HAP-1 (cell line): ENCODE results near the gene CGB1.

Source experiments
- DNase-seq, 2 experiments: peaks; one replicate each; pipeline ENCODE4 v3.0.0-alpha.2; 2016 to 2020; ENCODE audit warnings: low spot score in 2 of 2
- H3K27me3 ChIP-seq: fragments of 250-450 bp; sonication (Bioruptor Pico); 2 replicates; pipeline ENCODE4 v1.5.1; 2020; ENCODE audit warnings: low read depth, mild to moderate bottlenecking, moderate library complexity
- H3K36me3 ChIP-seq: fragments of 250-450 bp; sonication (Bioruptor Pico); replicated peaks from 2 replicates; pipeline ENCODE4 v1.5.1; 2020; ENCODE audit warnings: mild to moderate bottlenecking
- H3K4me1 ChIP-seq: fragments of 250-450 bp; sonication (Bioruptor Pico); 2 replicates; pipeline ENCODE4 v1.5.1; 2020; ENCODE audit warnings: mild to moderate bottlenecking
- H3K4me3 ChIP-seq: fragments of 250-450 bp; sonication (Bioruptor Pico); 2 replicates; pipeline ENCODE4 v1.5.1; 2020; ENCODE audit warnings: mild to moderate bottlenecking, moderate library complexity
- H3K9me3 ChIP-seq: fragments of 250-450 bp; sonication (Bioruptor Pico); 2 replicates; pipeline ENCODE4 v1.5.1; 2020; ENCODE audit warnings: mild to moderate bottlenecking, moderate library complexity
- in situ Hi-C: fragments of 300-500 bp; cut with MboI; formaldehyde crosslinking; loops from 3 replicates; pipeline ENCODE4 v1.14.3; 2020; ENCODE audit warnings: low sequenced_read_pairs, inconsistent platforms, mixed read lengths

The CGB1 gene

DNA sequence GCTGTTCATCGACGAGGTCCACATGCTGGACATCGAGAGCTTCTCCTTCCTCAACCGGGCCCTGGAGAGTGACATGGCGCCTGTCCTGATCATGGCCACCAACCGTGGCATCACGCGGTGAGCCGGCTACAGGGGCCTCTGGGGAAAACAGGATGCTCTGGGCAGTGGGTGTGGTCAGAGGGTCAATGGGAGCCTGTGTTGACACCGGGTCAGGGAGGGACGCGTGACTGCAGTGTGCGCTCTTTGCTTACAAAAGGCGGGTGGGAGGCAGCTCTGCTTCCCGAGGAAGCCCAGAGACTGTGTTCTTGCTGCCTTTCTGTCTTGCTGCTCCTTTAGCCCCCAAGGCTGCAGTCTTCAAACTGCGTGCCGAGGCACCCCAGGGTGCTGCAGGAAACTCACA, 25.5 kb downstream of the CGB1 start:
- H3K4me3 ChIP-seq, result no peak overlapping the region
- peaks cover 78% of the 10 kb centered on the region for H3K36me3 ChIP-seq
- in situ Hi-C loops, result no loop called here
- DNase-seq, result no peak
- no peaks in the 10 kb centered on the region for H3K9me3 ChIP-seq
- H3K4me1 ChIP-seq, result no peaks in the 10 kb centered on the region
- no peaks in the 10 kb centered on the region for H3K27me3 ChIP-seq

DNA sequence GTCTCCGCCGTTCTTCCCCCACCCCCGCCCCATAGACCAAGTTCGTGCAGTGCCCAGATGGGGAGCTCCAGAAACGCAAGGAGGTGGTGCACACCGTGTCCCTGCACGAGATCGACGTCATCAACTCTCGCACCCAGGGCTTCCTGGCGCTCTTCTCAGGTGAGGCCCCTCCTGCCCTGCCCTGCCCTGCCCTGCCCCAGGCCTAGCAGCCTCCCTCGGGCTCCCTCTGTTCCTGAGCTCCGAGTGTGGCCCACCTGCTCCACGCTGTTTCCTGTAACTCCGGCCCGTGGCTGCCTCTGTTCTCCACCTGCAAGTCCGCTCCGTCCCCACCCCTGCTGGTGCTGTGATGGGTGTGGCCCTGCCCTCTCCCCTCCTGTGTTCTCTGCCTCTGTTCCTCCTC, 26.2 kb downstream of the CGB1 start:
- no peaks in the 10 kb centered on the region for H3K27me3 ChIP-seq
- in situ Hi-C loops, result no loop called here
- DNase-seq, result no peak
- no peaks in the 10 kb centered on the region for H3K4me1 ChIP-seq
- no peak overlapping the region for H3K4me3 ChIP-seq
- no peaks in the 10 kb centered on the region for H3K9me3 ChIP-seq
- H3K36me3 ChIP-seq, result peaks cover 80% of the 10 kb centered on the region

DNA sequence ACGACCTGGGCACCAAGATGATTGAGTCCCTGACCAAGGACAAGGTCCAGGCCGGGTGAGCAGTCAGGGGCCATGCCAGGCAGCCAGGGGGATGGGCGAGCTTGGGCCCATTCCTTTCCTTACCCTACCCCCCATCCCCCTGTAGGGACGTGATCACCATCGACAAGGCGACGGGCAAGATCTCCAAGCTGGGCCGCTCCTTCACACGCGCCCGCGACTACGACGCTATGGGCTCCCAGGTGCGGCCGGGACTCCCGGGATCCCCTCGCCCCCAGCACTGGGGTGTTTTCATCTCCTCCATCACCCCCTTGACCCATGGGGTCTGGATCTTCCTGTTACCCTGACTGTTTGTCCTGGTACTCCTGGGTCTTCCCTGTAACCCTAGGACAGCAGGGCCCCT, 26.9 kb downstream of the CGB1 start:
- H3K4me3 ChIP-seq, result no peak overlapping the region
- in situ Hi-C loops, result no loop called here
- H3K9me3 ChIP-seq, result no peaks in the 10 kb centered on the region
- DNase-seq, result no peak
- no peaks in the 10 kb centered on the region for H3K27me3 ChIP-seq
- no peaks in the 10 kb centered on the region for H3K4me1 ChIP-seq
- peaks cover 79% of the 10 kb centered on the region for H3K36me3 ChIP-seq

DNA sequence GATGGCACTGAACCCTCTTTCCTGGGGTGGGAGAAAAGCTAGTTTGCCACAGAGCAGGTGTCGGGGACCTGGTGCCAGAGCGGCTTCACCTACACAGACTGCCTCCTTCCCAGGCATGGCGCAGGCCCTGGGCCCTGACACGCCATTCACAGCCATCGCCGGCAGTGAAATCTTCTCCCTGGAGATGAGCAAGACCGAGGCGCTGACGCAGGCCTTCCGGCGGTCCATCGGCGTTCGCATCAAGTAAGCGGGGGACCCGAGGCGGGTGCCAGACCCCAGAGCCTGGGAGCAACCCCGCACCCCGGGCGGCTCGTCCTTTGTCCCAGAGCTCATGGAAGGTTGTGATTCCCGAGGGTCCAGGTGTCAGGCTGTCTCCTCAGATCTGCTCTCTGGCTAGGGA, 29.8 kb downstream of the CGB1 start:
- DNase-seq, result no peak
- H3K36me3 ChIP-seq, result peaks cover 80% of the 10 kb centered on the region

DNA sequence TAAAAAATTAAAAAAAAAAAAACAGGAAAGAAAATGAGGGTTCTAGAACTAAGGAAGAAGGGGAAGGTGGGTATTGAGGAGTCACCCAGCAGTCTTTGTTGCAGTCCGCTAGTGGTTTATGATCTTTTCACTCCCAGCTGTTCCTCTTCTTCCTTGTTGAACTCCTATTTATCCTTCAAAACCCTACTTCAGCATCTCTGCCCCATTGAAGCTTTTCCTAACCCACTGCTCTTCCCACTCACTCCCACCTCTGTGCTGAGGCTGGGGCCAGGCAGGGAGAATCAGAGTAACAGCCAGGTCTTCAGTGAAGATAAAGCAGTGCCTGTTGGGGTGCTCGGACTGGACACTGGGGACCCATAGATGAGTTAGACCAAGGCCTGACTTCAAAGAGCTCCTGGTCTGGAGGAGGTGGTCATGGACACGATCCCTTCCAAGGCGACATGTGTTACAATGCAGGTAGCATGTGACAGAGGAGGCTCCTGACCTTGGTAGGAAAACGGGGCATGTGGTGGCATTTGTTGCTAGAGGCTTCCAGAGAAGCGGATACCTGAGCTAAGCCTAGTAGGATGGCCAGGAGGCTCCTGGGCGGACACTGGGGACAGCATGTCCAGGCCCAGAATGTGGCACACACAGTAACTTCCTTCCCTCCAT, 31.6 kb downstream of the CGB1 start:
- Histone ChIP-seq H3K36me3 (peaks cover 70% of the 10 kb centered on the region), H3K4me1 (no peaks in the 10 kb centered on the region), H3K9me3 (no peaks in the 10 kb centered on the region), H3K4me3 (no peak overlapping the region), H3K27me3 (no peaks in the 10 kb centered on the region)
- in situ Hi-C loops, result no loop called here
- DNase-seq, result no peak

More for the DNA sequence above, 29.8 kb downstream of the CGB1 start:
- Histone ChIP-seq H3K9me3 (no peaks in the 10 kb centered on the region), H3K4me1 (no peaks in the 10 kb centered on the region), H3K27me3 (no peaks in the 10 kb centered on the region), H3K4me3 (no peak overlapping the region)
- in situ Hi-C loops, result no loop called here

DNA sequence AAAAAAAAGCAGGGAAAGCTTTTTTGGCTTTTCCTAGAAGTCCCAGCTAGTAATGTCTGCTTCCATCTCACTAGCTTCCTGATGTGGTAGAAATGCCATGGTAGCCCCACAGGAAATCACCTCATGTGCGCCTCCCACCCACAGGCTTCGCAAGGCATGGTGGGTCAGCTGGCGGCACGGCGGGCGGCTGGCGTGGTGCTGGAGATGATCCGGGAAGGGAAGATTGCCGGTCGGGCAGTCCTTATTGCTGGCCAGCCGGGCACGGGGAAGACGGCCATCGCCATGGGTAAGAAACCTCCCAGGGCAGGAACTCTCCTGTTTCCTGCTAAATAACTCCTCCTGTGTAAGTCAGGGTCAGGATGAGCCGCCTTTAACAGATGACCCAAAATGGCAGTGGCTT, 32.6 kb downstream of the CGB1 start:
- no peaks in the 10 kb centered on the region for H3K9me3 ChIP-seq
- H3K36me3 ChIP-seq, result peaks cover 69% of the 10 kb centered on the region
- DNase-seq, result no peak
- in situ Hi-C loops, result no loop called here
- no peak overlapping the region for H3K4me3 ChIP-seq
- H3K4me1 ChIP-seq, result no peaks in the 10 kb centered on the region
- H3K27me3 ChIP-seq, result no peaks in the 10 kb centered on the region

DNA sequence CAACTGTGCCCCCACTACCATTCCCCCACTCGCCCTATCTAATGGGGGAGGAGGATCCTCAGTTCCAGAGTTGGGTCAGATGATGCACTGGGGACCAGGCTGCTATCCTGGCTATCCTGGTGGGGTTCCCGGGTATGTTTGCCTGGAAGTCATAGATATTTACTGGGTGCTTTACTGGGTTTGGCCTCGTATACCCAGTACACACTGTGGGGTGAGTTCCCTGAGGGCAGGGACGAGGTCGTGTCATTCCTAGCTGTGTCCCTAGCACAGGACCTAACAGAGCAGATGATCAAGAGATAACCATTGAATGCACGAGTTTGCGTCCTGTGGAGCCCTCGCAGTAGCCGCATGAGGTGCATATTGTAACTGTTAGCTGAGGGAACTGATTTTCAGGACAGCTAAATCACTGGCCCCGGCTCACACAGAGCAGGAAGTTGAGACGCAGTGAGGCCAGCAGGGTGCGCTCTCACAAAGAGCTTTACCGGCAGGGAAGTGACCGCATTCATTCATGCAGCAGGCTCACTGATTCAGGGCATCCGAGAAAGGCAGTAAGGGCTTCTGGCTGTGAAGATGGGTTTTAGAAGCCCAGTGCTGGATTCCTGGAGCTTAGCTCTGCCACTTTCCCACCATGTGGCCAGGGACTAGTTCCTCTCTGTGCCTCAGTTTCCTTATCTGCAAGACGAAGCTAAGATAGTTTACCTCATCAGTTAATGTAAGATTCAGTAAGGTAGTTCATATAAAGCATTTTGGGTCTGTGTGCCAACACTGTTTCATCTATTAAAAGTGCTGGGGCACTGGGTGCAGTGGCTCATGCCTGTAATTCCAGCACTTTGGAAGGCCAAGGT, 37.0 kb downstream of the CGB1 start:
- Histone ChIP-seq H3K36me3 (peaks cover 43% of the 10 kb centered on the region), H3K27me3 (no peaks in the 10 kb centered on the region), H3K9me3 (no peaks in the 10 kb centered on the region), H3K4me1 (peaks cover 3% of the 10 kb centered on the region), H3K4me3 (no peak overlapping the region)
- in situ Hi-C loops, result no loop called here
- peak; percentile 60 to 85 for DNase-seq

DNA sequence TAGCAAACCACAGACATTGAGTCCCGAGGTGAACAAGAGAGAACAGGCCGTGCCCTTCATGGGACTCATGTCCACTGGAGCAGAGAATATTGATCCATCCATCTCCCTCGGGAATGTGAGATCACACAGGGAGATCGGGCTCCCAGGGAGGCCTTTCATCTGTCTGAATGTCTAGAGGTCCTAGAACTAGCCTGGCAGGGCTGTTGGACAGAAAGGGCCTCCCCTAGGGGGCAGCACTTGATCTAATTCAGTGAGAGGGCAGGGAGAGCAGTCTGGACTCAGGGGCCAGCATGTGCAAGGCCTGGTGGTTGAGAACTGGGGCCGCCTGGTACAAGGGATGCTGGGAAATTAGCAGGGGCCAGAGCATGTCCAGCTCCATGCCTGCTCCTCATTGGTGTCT, 38.7 kb downstream of the CGB1 start:
- DNase-seq, result peak; percentile 78 to 88

DNA sequence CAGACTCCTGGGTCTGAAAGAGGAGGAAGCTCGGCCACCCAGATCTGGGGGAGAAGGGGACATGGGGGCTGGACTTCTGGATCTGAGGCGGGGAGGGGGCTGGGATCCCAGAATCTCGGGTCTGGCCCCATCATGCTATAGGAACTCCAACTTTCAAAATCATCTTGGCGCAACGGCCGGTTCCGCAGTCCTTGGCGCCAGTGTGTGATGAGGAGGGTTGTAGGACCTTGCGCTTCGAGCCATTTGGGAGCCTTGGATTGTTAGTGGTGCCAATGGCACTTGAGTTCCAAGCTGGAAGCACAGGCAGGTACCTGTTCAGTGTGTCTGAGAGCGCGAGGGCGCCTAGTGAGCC, 42.7 kb downstream of the CGB1 start:
- no peaks in the 10 kb centered on the region for H3K9me3 ChIP-seq
- peak overlapping the region; percentile 72 for H3K4me3 ChIP-seq
- no peaks in the 10 kb centered on the region for H3K27me3 ChIP-seq
- in situ Hi-C loops, result no loop called here
- H3K36me3 ChIP-seq, result peaks cover 9% of the 10 kb centered on the region
- DNase-seq, result no peak
- peaks cover 3% of the 10 kb centered on the region for H3K4me1 ChIP-seq

More for the DNA sequence above, 38.7 kb downstream of the CGB1 start:
- peaks cover 3% of the 10 kb centered on the region for H3K4me1 ChIP-seq
- no peaks in the 10 kb centered on the region for H3K27me3 ChIP-seq
- no peaks in the 10 kb centered on the region for H3K9me3 ChIP-seq
- peaks cover 28% of the 10 kb centered on the region for H3K36me3 ChIP-seq
- H3K4me3 ChIP-seq, result no peak overlapping the region
- in situ Hi-C loops, result no loop called here

DNA sequence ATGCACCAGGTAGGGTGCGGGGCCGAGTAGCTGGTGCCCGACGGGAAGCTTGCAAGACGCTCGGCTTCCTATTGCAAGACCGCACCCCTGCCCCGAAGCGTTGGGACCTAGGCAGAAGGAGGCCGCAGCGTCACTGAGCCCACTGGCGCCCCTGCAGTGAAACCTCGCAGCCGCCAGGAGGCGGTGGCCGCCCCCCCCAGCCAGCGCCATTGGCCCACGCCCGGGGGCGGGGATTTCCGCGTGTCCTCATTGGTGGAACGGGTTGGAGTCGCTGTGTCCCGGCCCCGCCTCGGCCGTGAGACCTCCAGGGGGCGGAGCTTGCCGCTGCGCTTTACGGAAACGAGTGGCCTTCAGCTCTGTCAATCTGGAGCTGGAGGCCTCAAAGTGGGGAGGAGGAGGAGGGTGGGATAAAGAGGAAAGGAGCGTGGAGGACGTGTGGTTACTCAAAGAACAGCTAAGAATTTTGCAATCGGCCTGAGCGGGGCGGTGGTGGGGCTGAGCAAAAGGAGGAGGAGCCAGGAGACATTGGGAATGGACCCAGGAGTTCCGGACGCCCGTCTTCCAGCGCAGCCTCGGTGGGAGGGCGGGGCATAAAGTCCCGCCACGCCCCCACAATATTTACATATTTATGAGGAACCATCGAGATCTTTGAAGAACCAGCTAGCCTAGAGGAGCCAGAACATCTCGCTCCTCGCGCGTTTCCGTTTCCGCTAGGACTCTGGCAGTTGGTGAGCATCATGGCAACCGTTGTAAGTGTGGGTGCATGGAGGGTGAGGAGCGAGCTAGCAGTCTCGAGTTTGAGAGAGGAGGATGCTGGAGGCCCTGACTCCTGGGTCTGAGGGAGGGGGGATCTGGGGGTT, 43.3 kb downstream of the CGB1 start, which contains the start of the genes GYS1 and RUVBL2:
TSS of gene GYS1 (minus strand) at position 135 of the 860 bp plus-strand sequence. CDS start 197 bp downstream, outside the sequence.
TSS of gene RUVBL2 (plus strand) at position 713 of the 860 bp plus-strand sequence. CDS start at position 738, 25 bp downstream.
- no peaks in the 10 kb centered on the region for H3K9me3 ChIP-seq
- peaks cover 3% of the 10 kb centered on the region for H3K4me1 ChIP-seq
- in situ Hi-C loops, result no loop called here
- H3K4me3 ChIP-seq, result peak within 1 kb of the TSS; percentile 72
- H3K36me3 ChIP-seq, result peaks cover 11% of the 10 kb centered on the region
- H3K27me3 ChIP-seq, result no peaks in the 10 kb centered on the region
- peak; percentile 97 to 100 for DNase-seq

DNA sequence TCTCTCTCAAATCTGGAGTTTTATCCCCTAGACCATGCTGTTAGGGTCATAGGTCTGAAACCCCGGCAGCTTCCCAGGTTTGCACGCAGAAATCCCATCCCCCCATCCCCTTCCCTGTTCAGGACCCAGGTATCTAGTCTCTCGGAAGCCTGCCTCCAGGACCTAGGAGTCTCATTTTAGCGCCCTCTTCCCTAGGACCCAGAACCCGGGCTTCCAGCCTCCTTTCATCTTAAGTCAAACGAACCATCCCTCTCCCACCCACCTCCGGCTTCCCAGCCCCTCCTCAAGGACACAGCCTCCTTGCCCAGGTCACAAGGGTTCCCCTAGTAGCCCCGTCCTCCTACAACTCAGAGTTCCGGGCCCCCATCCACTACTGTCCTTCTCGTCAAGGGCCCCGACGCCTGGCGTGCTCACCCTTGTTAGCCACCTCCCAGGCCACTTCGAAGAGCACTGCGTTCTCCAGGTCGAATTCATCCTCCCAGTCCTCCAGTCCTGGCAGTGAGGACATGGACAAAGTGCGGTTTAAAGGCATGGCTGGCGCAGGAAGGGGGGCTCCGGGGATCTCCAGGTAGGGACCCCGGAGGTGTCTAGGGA, 44.0 kb downstream of the CGB1 start:
- Histone ChIP-seq H3K4me1 (peaks cover 3% of the 10 kb centered on the region), H3K4me3 (peak overlapping the region; percentile 72), H3K27me3 (no peaks in the 10 kb centered on the region), H3K9me3 (no peaks in the 10 kb centered on the region), H3K36me3 (peaks cover 18% of the 10 kb centered on the region)
- in situ Hi-C loops, result no loop called here
- peak in 1 of 2 experiments; percentile 36 for DNase-seq

DNA sequence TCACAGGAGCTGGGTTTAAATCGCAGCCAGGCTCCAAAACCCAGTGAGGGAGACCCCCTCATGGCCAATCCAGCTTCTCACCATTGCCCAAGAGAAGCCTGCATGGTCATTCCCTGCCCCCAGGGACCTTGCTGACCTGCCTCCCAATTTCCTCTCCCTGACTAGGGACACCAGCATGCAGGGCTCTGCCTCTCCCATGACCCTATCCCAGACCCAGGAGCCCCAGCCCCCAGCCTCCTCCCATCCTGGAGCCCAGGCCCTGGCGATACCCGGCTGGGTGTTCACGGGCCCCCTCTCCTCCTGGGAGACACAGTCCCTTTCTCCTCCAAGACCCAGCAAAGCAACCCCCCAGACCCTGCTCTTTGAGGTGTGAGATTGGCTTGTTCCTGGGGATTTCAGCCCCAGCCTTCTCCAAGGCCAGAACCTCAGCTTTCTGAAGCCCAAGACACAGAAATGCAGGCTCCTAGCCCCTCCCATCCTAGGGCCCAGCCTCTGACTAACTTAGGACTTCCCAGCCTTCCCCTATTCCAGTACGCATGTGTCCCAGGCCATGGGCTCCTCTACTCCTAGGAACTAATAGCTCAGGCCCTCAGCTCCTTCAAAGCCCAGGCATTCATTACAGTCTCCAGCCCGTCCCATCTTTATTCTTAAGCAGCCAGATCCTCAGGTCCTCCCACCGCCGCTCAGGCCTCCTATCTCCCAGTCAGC, 44.7 kb downstream of the CGB1 start:
- Histone ChIP-seq H3K36me3 (peaks cover 22% of the 10 kb centered on the region), H3K9me3 (no peaks in the 10 kb centered on the region), H3K4me3 (peak overlapping the region; percentile 72), H3K4me1 (peaks cover 3% of the 10 kb centered on the region), H3K27me3 (no peaks in the 10 kb centered on the region)
- DNase-seq, result peak; percentile 56 to 74
- in situ Hi-C loops, result no loop called here
